K562 (cell line): ENCODE measurements around the gene DET1. TPM values are rescaled to one million over a fixed set of nuclear protein-coding genes. Genes with fewer than 3 reads are reported as not detected.

Experiments used
- ATAC-seq: fragments of 200-7000 bp; cut with Tn5 transposase; 3 replicates; pipeline ENCODE4 v1.9.1; 2020; ENCODE audit warnings: moderate library complexity
- BruUV-seq: library from RNA; stranded (reverse); fragments of 400-500 nt; replicated peaks from 2 replicates; lab custom pipeline; 2021; lab: Mats Ljungman, UMichigan
- CTCF ChIA-PET: fragments of 300-600 bp; formaldehyde crosslinking; extraction: SDS; loops from one replicate; lab custom pipeline; 2021; ENCODE audit warnings: low intra/inter-chr PET ratio; lab: Yijun Ruan, JAX
- POLR2A ChIA-PET: fragments of 300-600, 350-650 bp; sonication (Branson Sonifier 250); formaldehyde crosslinking; extraction: SDS; loops from one replicate; lab custom pipeline; 2021; ENCODE audit warnings: antibody characterized with exemption, inconsistent platforms; lab: Yijun Ruan, JAX
- DNase-seq, 4 experiments: peaks; one replicate each; pipeline versions ENCODE4 v3.0.0 to v3.0.0-alpha.2; 2011 to 2018; ENCODE audit warnings: low spot score in 3 of 4, mixed read lengths in 3 of 4; ENCODE audit errors: extremely low read depth in 1 of 4
- FAIRE-seq: peaks from 2 replicates; lab custom pipeline; 2011; peaks lifted over from hg19 to GRCh38; lab: Jason Lieb, UNC
- H2AFZ ChIP-seq: 2 replicates; pipeline ENCODE4 v1.6.0; 2011; ENCODE audit warnings: low read depth, low read length, control low read depth, inconsistent platforms
- H3K27ac ChIP-seq: fragments of 200-600 bp; 3 replicates; pipeline ENCODE4 v1.8.0; 2011; ENCODE audit warnings: low read depth, mild to moderate bottlenecking, control low read depth, inconsistent platforms, low read length, moderate library complexity, mixed read lengths; ENCODE audit errors: extremely low read depth
- H3K27me3 ChIP-seq, 2 experiments: fragments of 300-600 bp in 1 of 2; 2 replicates in 1 of 2; 3 replicates in 1 of 2; pipeline versions ENCODE4 v1.6.0 to v1.8.0; 2011; ENCODE audit warnings: inconsistent platforms in 2 of 2, low read length in 2 of 2, mild to moderate bottlenecking in 1 of 2, mixed read lengths in 1 of 2, moderate library complexity in 1 of 2; ENCODE audit not compliant: control insufficient read depth in 2 of 2, insufficient read depth in 2 of 2
- H3K36me3 ChIP-seq: fragments of 300-600 bp; 3 replicates; pipeline ENCODE4 v1.8.0; 2011; ENCODE audit warnings: mild to moderate bottlenecking, low read length, inconsistent platforms; ENCODE audit not compliant: control insufficient read depth, insufficient read depth
- H3K4me1 ChIP-seq, 2 experiments: fragments of 200-600 bp in 1 of 2; replicated peaks in 1 of 2; 2 replicates in 1 of 2; 3 replicates in 1 of 2; pipeline versions ENCODE4 v1.5.1 to v1.8.0; 2011; ENCODE audit warnings: inconsistent platforms in 2 of 2, low read length in 2 of 2, mild to moderate bottlenecking in 1 of 2, mixed read lengths in 1 of 2, moderate library complexity in 1 of 2; ENCODE audit not compliant: control insufficient read depth in 2 of 2, insufficient read depth in 2 of 2
- H3K4me2 ChIP-seq: 2 replicates; pipeline ENCODE4 v1.6.1; 2011; ENCODE audit warnings: low read length, control low read depth, inconsistent platforms, mixed read lengths; ENCODE audit not compliant: insufficient read depth
- H3K4me3 ChIP-seq: fragments of 200-600 bp; sonication (generic), shearing (Covaris generic); 2 replicates; pipeline ENCODE4 v1.5.1; 2016; ENCODE audit warnings: control low read depth, inconsistent platforms
- H3K79me2 ChIP-seq: fragments of 200-600 bp; 3 replicates; pipeline ENCODE4 v1.8.0; 2011; ENCODE audit warnings: low read length, inconsistent platforms; ENCODE audit not compliant: control insufficient read depth, insufficient read depth
- H3K9ac ChIP-seq, 2 experiments: 2 replicates each; pipeline versions ENCODE4 v1.6.0 to v1.6.1; 2011; ENCODE audit warnings: low read depth in 2 of 2, low read length in 2 of 2, control low read depth in 1 of 2, inconsistent platforms in 1 of 2, mild to moderate bottlenecking in 1 of 2, mixed read lengths in 1 of 2; ENCODE audit not compliant: insufficient read depth in 1 of 2
- H3K9me1 ChIP-seq: one replicate; pipeline ENCODE4 v1.6.0; 2011; ENCODE audit warnings: inconsistent platforms, mild to moderate bottlenecking, low read length, moderate library complexity; ENCODE audit not compliant: control insufficient read depth, insufficient read depth
- H3K9me3 ChIP-seq: replicated peaks from 2 replicates; pipeline ENCODE4 v1.5.1; 2011; ENCODE audit warnings: low read depth, low read length, inconsistent platforms; ENCODE audit not compliant: control insufficient read depth, insufficient read depth
- H4K20me1 ChIP-seq: replicated peaks from 2 replicates; pipeline ENCODE4 v1.6.1; 2011; ENCODE audit warnings: low read length, inconsistent platforms, mixed read lengths; ENCODE audit not compliant: control insufficient read depth, insufficient read depth
- FOSL1 ChIP-seq: fragments of 200-800 bp; sonication (Bioruptor generic); conservative IDR thresholded peaks from 2 replicates; pipeline ENCODE4 v1.6.1; 2016; ENCODE audit warnings: missing genetic modification characterization, missing compliant biosample characterization
- HMGN3 ChIP-seq: IDR thresholded peaks from 2 replicates; pipeline ENCODE4 v1.6.1; 2011; ENCODE audit warnings: borderline replicate concordance, low read depth, mild to moderate bottlenecking, mixed read lengths, low read length; ENCODE audit not compliant: insufficient read length; ENCODE audit errors: extremely low read depth
- JUN ChIP-seq, 2 experiments: sonication (generic) in 1 of 2; formaldehyde crosslinking in 1 of 2; IDR thresholded peaks; 2 replicates each; pipeline versions ENCODE4 v1.6.1 to v1.8.0; 2012 to 2022; ENCODE audit warnings: borderline replicate concordance in 2 of 2, mild to moderate bottlenecking in 2 of 2, improper control_type of control experiment in 1 of 2, low read depth in 1 of 2, low read length in 1 of 2, missing genetic modification reagents in 1 of 2
- NR2C1 ChIP-seq, 2 experiments: fragments of 450-650 bp; IDR thresholded peaks; 2 replicates each; pipeline ENCODE4 v1.6.1; 2017; ENCODE audit warnings: mild to moderate bottlenecking in 2 of 2, antibody characterized with exemption in 1 of 2, inconsistent platforms in 1 of 2, missing compliant biosample characterization in 1 of 2, missing genetic modification characterization in 1 of 2
- PBX2 ChIP-seq, 2 experiments: IDR thresholded peaks in 1 of 2; conservative IDR thresholded peaks in 1 of 2; 2 replicates each; pipeline ENCODE4 v1.6.1; 2016; ENCODE audit warnings: low read depth in 2 of 2, mild to moderate bottlenecking in 1 of 2, missing compliant biosample characterization in 1 of 2, missing genetic modification characterization in 1 of 2, moderate library complexity in 1 of 2
- SMARCC2 ChIP-seq: fragments of 450-650 bp; IDR thresholded peaks from 2 replicates; pipeline ENCODE4 v1.6.1; 2017; ENCODE audit warnings: antibody characterized with exemption, moderate library complexity, mild to moderate bottlenecking, low read depth
- TAF9B ChIP-seq: fragments of 450-650 bp; IDR thresholded peaks from 2 replicates; pipeline ENCODE4 v1.6.1; 2018; ENCODE audit warnings: mild to moderate bottlenecking; ENCODE audit not compliant: partially characterized antibody
- ZNF316 ChIP-seq: fragments of 450-650 bp; IDR thresholded peaks from 2 replicates; pipeline ENCODE4 v1.6.1; 2016
- WGBS: fragments of 100-300 bp; shearing (Covaris generic); methylation state at CpG from one replicate; pipeline ENCODE4 v1.1.6; 2016; ENCODE audit warnings: low coverage, mixed read lengths; ENCODE audit not compliant: insufficient coverage; ENCODE audit errors: missing lambda C conversion rate; 5-methylcytosine and 5-hydroxymethylcytosine counted together
- in situ Hi-C: fragments of 300-500 bp; cut with MboI; formaldehyde crosslinking; loops from 4 replicates; pipeline ENCODE4 v1.15.0; 2018; ENCODE audit warnings: inconsistent platforms, mixed read lengths
- intact Hi-C: fragments of 100-400 bp; cut with micrococcal nuclease; formaldehyde crosslinking; loops from 2 replicates; pipeline ENCODE4 v1.14.2; 2022
- polyA plus RNA-seq, 8 experiments: library from polyadenylated mRNA; depleted of rRNA in 4 of 8; stranded (reverse) in 5 of 8; unstranded in 3 of 8; fragments of >200 nt; fragmentation: Nextera tagmentation in 2 of 8; fragmentation: Illumina TruSeq in 1 of 8; extraction: Ambion mirVana in 2 of 8; extraction: Trizol in 1 of 8; gene quantifications; 2 replicates each; pipeline versions ENCODE4 v1.2.1 to v1.2.3, GENCODE V29; 2011 to 2014; ENCODE audit warnings: inconsistent platforms in 1 of 8, missing spikeins in 1 of 8
- total RNA-seq, 7 experiments: library from RNA; depleted of rRNA in 6 of 7; stranded (reverse); fragments of >200 nt in 6 of 7; fragmentation: Illumina TruSeq in 2 of 7; extraction: Trizol in 2 of 7; gene quantifications; 2 replicates each; pipeline versions ENCODE4 v1.2.1 to v1.2.3, GENCODE V29; 2011 to 2021; ENCODE audit warnings: low replicate concordance in 1 of 7

The DET1 gene
- total and polyA plus RNA-seq, 9 of the 15 experiments (the other 6 are each of a cell fraction or from before 2014, with no cell fraction given), result 4.2 to 8.1 (median 6.0) TPM

DNA sequence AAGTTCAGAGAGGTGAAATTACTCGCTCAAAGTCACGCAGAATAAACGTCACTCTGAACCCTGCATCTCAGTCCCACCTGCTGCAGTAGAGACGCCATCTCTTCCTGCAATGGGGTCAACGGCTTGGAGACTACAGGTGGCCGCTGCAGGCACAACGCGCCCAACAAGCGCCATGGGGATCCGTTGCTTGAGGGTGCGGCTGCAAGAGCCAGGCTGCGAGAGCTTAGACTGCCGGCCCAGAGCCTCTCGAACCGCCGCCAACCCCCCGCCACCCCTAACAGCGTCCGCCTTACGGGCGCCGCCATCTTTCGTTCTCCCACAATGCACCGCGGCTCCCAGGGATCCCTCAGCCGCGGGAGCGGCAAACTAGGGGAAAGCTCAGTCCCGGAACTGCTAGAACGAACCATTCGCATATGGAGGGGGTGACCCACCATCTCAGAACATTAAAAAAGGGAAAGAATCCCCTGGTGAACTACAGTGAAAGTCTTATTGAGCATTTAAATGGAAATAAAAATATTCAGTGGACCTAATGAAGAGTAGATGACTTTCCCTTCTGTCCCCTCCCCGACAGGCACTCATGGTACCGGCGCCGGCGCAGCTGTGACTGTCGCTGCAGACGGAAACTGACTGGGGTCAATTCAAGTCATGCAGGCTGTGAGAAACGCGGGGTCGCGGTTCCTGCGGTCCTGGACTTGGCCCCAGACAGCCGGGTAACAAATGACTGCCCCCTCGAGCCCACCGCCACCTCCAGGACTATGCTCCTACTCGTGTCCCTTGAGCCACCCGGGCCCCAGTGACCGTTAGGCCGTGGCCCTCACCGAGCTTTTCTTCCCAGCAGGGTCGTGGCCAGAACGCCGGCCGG lies 79.2 kb downstream of the DET1 start, which contains the start of the genes MRPL46 and MRPS11 (continued):
- TF ChIP-seq HMGN3, result peak; percentile 54

- 43% methylated on average over 3 of the region's 4 CpGs for WGBS
- Histone ChIP-seq H3K9me1 (no peaks in the 10 kb centered on the region), H3K27me3 (no peaks in the 10 kb centered on the region), H4K20me1 (no peaks in the 10 kb centered on the region), H2AFZ (no peak overlapping the region), H3K9ac (peak overlapping the region in 1 of 2 experiments; percentile 94; a peak in 2 of 4 replicates), H3K79me2 (peaks cover 50% of the 10 kb centered on the region), H3K9me3 (no peaks in the 10 kb centered on the region), H3K27ac (peak overlapping the region; percentile 99; the same call in 2 of the 3 replicates), H3K36me3 (peaks cover 71% of the 10 kb centered on the region), H3K4me3 (peak overlapping the region; percentile 88), H3K4me2 (peak overlapping the region; percentile 99), H3K4me1 (peaks cover 5 to 15% of the 10 kb centered on the region in 2 experiments; a peak in 4 of 5 replicates)
- in situ Hi-C loops, result no loop called here
- POLR2A ChIA-PET, result interaction anchor here (0.7 to 2.2 kb wide), 3 partner anchors 10 to 273 kb away, joined by 3 to 7 read pairs (median 3); no protein-coding TSS in a partner anchor
- intact Hi-C loops, result no loop called here
- FAIRE-seq, result peak; percentile 82
- BruUV-seq, result no TSS peak
- DNase-seq, result peak in 3 of 4 experiments; percentile 27 to 73 (median 47)
- CTCF ChIA-PET, result no interaction called here
- peak; percentile 50 for ATAC-seq
- no peak; the same call in 1 of the 2 replicates for TF ChIP-seq NR2C1 (IDR thresholded peaks at IDR 0.05)
- TF ChIP-seq NR2C1 (tag; IDR thresholded peaks at IDR 0.05), result peak; percentile 65
- TF ChIP-seq PBX2 (CRISPR knock-in tag; IDR thresholded peaks at IDR 0.05; ENCODE audit: low read depth), result no peak
- TF ChIP-seq PBX2 (tag; conservative IDR thresholded peaks at IDR 0.05; ENCODE audit: low read depth), result peak; percentile 63
- peak; percentile 25 for TF ChIP-seq TAF9B
- peak; percentile 80; the same call in 1 of the 2 replicates for TF ChIP-seq JUN (IDR thresholded peaks at IDR 0.05; ENCODE audit: borderline replicate concordance, low read depth, low read length)
- TF ChIP-seq JUN (CRISPR knock-in tag; IDR thresholded peaks at IDR 0.05; ENCODE audit: borderline replicate concordance), result no peak
- TF ChIP-seq ZNF316, result peak; percentile 93
- TF ChIP-seq FOSL1, result peak; percentile 96
- 0 out of 2 replicates have a peak, but pooled peaks have one; percentile 64 for TF ChIP-seq SMARCC2
Measured at GRCh38 chr15:88465633-88466224, 80.8 kb downstream of the DET1 start.
